Stimulated activated CD8-positive, alpha-beta memory T cell treated with anti-CD3 and anti-CD28 coated beads, Interleukin-7, amount 100 ng/mL, for 1 hour (primary cell): ENCODE results near the gene NVL.
"Not testable (repeated sequence)": the region's sequence is repeated elsewhere in the genome, so short reads cannot be mapped to it uniquely, and the experiment has no call there.

Experiments
- DNase-seq, 2 donors: peaks; one replicate each; pipeline ENCODE4 v3.0.0-alpha.2; 2020; ENCODE audit warnings: low read depth in 2 of 2

The NVL gene

DNA sequence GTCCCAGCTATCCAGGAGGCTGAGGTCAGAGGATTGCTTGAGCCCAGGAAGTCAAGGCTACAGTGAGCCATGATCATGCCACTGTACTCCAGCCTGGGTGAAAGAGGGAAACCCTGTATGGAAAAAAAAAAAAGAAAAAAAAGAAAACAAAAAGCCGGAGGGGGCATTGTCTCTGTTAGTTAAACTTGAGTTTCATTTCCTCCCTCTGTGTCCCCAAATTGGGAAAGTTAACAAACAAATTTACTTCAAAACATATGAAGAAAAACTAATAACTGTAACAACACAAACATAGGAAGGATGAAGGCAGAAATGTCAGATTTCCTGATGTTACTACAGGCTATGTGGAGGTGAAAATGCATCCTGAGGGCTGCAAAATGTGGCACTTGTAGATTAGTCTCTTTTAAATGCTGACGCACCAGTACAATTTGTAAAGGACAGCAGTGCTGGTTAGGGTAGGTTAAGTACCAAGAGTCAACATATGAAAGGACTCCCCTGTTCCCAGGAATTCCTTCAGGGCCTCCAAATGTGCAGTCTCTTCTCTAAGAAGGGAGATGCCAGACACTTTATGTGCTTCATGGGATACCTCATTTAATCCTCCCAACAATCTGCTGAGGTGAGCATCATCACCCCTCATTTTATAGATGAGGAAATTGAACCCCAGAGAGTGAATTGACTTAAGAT lies 94.0 kb downstream of the NVL start:
- DNase-seq: no peak

DNA sequence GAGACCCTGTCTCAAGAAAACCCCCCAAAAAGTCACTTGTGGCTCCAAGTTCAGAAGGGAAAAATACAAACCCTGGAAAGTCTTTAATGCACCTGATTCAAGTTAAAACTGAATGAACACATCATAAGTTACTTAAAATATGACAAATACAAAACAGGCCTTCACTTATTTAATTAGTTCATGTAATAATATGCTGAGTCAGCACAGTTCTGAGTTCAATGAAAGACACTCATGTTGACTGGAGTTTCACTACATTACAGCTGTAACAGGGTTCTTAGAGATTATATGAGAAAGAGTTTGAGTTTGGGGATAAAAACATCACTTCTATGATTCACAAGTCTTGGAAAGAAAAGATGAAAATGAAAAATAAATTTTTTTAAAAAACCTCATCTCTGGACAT lies 96.0 kb downstream of the NVL start:
- DNase-seq: no peak

DNA sequence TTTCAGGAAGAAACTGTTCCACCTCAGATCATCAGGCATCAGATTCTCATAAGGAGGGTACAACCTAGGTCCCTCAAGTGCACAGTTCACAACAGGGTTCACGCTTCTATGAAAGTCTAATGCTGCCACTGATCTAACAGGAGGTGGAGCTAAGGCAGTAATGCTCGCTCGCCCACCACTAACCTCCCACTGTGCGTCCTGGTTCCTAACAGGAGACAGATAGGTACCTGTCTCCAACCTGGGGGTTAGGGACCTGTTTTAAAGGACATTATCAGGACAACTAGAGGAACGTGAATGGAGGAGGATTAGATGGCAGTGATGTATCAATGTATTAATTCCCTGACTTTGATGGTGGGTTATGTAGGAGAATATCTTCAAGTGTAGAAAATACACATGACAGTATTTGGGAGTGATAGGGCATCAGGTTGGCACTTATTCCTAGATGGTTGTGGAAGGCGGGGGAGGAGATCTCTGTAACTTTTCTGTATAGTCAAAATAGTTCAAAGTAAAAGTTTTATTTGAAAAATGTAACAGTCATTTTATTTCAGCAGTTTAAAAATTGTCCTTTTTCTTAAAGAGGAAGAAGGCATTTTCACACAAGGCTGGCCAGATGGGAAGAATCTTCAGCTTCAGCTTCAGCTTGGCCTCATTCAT lies 103.0 kb downstream of the NVL start:
- DNase-seq: no peak

DNA sequence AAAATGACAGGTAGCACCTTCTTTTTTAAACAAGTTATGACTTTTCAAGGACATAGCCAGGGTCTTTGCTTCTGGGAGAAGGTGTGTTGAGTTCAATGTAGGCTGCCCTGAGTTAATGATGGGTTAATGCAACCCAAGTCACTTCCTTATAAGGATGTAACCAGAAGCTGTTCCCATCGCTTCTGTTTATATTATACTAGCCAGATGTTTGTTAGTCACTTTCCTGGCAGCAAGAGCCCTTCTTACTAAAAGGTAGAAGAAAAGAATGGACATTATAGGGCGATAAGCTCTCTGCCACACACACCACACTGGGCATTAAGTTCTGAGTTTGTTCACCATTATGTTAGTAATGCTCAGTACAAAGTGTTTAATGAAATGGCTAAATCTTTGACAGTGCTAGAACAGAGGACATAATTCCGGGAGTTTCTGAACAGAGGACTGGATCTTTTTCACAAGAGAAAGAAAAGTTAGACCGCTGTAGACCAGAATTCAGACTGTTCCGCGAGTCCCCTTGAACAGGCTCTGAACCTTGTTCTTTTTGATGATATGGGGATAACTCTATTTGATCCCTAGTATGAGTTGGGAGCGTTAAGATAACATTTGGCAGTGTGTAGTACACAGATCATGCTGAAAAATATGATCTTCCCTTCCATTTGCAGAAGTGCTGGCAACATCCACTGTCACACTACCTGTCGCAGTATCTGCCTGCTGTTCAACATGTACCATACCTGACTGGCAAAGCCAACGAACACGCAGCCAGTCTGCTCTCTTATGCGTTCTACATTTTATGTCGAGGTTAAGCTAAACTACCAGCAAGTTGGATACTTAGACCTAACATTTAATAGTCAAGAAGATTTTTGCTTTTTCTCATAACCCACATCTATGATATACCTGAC lies 105.9 kb downstream of the NVL start:
- no peak for DNase-seq

DNA sequence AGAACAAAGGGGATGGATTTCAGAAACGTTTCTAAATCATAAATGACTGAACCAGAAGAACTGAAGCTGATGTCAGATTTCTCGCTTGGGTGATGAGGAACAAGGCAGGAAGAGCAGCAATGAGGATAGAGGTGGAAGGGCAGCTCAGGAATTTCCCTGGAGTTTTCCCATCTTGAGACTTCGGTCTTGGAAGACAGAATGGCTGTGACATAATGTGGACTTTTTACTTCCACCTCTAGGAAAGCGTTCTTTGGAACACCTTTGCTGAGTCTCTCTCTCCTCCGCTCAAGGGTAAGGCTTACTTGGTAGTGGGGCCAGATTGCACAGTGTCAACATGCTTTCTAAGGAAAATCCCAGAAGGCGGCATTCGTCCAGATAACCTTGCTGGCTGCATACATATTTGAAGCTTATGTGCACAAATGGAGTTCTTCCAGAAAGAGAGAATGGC lies 110.3 kb downstream of the NVL start:
- no peak for DNase-seq

DNA sequence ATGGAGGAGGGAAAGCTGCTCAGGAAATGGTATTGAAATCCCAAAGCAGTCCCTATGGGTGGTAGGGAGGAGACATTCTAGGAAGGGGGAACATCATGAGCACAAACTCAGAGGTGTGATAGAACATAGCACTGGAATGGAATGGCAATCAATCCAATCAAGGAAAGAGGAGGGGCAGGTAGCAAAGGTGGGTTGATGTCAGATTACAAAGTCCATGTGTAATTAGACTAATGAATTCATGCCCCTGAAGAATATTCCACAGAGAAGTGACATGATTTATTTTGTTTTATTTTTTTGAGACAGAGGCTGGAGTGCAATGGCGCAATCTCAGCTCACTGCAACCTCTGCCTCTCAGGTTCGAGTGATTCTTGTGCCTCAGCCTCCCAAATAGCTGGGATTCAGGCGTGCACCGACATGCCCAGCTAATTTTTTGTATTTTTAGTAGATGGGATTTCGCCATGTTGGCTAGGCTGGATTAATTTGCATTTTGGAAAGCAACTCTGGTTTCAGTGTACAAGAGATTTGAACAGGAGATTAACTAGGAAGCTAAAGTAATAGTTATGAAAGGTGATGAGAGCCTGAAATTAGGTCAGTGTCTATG lies 110.9 kb downstream of the NVL start:
- no peak for DNase-seq

DNA sequence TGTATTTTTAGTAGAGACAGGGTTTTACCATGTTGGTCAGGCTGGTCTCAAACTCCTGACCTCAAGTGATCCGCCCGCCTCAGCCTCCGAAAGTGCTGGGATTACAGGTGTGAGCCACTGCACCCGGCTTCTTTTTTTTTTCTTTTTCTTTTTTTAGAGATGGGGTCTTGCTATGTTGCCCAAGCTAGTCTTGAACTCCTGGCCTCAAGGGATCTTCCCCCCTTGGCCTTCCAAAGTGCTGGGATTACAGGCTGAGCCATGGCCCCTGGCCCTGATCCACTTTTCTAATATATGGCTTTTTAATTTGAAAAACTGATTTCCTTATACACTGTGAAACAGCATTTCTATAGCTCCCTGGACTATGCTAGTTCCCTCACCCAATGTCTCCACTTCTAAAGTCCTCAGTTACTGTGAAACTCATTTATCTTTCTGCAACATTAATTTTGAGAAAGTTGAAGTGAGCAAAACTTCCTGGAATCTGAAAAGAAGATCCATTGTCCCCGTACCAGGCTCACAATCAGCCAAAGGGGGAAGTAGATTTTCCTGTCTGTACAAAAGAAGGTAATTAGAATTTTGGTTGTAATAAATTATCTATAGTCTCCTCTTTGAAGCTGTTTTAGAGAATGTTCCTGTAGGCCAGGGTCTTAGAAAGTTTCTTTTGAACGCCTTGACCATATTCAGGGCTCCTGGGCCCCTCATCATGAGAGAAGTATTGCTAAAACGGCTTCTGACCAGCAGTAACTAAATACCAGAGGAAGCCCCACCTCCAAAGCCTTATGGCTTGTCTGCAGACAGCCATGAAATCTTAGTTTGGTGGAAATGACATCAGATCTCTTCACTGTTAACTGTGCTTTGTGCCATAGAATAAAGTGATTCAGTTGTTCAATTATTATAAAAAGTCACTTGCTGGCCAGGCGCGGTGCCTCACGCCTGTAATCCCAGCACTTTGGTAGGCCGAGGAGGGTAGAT lies 112.0 kb downstream of the NVL start:
- DNase-seq: no peak

DNA sequence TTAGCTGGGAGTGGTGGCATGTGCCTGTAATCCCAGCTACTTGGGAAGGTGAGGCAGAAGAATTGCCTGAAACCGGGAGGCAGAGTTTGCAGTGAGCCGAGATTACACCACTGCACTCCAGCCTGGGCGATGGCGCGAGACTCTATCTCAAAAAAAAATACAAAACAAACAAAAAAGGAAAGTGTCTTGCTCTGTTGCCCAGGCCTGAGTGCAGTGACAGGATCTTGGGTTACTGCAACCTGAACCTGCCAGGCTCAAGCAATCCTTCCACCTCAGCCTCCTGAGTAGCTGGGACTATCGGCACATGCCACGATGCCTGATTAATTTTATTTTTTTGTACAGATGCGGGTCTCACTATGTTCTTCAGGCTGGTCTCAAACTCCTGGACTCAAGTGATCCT lies 113.6 kb downstream of the NVL start:
- DNase-seq: no peak

DNA sequence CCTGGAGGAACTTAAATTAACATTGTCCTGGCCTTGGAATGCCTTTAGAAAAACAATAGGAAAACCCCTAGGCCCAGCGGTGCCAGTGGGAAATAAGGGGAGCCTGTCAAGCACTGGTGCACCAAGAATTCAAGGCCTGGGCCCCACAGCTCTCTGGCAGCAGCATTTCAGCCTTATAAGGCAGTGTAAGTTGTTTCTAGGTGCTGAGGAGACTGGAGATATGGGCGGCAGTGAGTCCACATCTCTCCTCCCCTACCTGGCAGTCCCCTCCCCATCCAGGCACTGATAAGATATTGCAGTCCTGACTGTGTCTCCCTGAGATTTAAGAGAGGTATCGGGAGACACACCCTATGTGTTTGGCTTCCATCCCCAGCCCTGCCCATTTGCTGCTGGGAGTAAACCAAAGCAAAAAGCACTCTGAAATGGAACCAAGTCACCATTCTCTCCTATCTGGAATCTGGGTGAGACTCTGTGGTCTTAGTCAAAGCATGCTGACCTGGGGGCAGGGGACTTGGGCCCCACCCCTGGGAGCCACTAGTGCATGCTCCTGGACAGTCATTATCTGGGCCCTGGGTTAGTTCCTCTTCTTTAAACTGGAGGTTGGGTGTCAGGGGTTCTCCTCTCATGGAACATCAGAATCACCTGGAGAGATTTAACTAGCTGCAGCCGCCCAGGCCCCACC lies 116.4 kb downstream of the NVL start:
- DNase-seq: no peak

DNA sequence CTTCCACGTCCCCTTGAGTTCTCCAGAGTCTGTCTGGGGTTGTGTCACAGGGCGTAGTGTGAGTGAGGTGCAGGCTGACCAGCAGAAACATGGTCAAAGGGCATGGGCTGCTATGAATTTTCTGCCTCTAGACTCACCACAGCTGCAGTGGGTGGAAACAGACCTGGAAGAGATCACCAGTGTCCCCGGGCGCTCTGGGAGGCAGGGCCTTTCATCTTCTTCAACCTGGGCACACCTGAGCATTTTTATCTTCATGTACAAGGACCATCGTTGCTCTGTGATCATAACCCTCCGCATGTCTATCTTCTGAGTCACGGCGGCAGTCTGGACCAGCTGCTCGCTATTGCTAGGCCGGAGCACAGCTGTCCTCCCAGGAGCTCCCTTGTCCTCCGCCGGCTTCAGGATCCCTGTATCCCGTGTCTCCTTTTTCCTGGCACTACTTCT lies 117.3 kb downstream of the NVL start:
- no peak for DNase-seq

DNA sequence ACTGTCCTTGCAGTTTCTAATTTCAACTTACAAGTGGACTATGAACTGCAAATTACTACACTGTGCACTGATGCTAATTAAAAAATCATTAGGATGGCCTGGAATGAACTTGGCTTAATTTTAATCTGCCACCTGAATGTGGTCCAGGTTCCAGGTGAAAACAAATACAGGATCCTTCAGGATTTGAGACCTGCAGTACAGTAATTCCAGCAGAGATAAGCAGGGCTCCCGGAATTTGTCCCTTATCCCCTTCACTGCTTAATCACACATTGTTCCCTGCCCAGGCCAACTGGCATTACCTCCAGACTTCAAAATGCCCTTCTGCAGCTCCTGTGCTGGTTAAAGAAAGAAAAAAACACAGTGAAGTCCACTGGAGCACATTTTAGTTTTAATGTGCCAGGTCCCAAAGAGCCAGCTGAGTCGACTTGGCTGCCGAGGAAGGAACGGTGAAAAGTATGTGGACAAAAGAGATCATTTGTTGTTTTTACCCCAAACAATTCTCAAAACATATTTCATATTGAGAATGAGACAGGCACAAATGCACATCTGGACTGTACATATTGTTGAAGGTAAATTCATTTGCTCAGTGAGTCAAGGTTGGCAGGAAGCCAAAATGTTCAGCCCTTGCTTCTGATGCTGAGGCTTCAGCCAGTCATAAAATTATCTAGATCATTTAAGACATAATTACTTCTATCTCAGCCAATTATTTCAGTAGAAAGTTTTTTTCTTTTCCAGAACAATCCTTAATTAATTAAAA lies 118.6 kb downstream of the NVL start:
- DNase-seq: no peak

DNA sequence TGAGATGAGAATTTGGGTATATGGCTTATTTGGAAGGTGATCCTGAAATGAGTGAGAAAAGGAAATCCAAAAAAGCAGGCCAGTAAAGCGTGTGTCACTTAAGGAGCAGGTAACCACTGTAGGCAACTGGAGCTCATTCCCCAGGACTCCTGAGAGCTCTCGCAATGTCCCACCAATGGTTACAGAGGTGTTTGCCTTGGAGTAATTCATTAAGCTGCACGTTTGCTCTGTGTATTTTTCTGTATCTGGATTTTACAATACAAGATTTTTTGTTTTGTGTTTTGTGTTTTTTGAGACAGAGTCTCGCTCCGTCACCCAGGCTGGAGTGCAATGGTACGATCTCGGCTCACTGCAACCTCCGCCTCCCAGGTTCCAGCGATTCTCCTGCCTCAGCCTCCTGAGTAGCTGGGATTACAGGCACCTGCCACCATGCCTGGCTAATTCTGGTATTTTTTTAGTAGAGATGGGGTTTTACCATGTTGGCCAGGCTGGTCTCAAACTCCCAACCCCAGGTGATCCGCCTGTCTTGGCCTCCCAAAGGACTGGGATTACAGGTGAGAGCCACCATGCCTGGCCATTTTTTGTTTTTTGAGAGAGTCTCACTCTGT lies 123.9 kb downstream of the NVL start:
- not testable (repeated sequence) for DNase-seq

DNA sequence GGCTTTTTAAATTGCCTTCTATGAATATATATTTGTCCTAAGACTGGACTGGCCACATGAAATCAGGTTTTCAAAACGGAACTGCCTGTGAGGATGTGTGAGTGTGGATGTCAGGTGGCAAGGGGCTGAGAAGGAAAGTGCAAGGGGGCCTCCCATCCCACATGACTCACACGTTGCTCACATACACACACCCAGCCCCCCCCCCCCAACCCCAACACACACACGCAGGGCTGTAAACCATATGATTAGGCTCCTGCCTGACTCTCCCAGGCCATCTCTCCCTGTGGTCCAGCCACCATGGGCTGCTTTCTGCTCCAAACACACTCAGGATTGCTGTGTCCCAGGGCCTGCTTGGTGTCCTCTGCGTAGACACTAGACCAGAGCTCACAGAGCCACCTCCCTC lies 124.5 kb downstream of the NVL start:
- DNase-seq: no peak

DNA sequence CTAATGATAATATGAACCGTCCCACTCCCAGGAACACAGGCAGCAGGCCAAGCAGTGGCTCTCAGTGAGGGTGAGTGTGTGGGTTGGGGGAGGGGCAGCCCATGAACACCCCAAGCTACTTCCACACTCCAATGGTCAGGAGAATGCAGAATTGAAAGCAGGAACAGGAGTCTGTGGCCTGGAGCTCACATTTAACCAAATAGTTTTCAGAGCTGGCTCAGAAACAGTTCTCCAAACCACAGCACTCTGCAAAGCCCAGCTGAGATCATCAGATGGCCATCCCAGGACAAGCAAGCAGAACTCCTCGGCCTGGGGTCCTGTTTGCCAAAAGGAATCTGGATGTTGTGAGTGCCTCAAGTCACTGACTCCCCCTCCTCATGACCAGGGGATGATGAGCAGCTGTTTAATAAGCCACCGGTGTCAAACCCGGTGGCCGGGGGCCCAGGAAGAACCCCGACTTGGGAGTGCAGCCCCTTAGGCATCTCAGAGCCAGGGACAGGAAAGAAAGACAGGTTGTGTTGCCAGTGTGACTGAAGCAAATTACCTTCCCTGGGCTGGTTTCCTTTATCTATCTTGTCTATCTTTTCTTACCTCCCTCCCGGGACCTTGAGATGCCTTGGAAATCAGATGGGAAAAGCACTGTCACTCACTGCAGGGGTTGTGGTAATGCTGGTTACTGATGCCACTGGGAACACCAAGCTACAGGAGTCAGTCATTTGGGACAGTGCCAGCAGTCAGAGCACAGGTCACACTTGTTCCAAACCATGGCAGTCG lies 126.5 kb downstream of the NVL start:
- no peak for DNase-seq

DNA sequence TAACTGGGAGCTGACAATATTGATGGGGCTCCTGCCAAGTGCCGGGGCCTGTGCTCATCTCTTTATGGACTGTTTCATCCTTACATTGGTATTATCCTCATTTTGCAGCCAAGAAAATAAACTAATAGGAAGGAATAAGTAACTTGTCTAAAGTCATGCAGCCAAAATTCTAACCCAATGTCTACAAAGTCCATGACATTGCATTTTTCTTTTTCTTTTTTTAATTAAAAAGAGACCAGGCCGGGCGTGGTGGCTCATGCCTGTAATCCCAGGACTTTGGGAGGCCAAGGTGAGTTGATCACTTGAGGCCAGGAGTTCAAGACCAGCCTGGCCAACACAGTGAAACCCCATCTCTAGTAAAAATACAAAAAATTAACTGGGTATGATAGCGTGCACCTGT lies 128.1 kb downstream of the NVL start:
- DNase-seq: no peak

DNA sequence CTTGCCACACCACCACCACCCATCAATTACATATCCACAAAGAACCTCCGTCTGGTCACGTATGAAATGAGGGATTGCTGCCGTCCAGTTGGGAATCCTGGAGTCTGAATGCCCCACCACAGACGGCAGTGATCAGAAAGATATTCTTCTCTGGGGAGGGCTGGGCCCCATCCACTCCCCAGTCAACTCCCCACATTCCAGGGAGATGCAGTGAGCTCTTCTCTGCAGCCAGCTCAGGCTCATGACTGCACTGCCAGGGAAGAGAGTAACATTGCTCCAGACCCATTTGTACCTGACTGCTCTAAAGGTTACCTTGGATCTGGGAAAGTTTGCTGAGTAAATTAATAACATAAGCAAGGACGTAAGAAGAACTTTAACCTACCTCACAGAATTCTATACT lies 128.6 kb downstream of the NVL start:
- no peak for DNase-seq

DNA sequence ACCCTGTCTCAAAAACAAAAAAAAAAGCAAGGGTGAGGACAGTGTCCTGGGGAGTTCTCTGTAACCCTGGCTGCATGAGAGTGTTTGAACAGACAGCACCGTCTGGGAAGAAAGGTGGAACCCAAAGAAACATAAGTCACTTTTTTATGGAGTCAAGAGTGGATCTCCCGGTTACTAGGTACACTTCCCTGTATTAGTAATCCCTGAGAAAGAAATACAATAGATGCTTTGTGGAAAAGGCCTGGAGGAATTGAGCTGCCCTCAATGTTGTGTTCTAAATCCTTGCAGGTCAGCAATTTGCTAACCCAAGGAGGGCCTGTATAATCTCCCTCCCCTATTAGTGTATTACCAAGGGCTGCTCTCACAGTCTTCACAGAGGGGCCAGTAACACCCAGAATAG lies 130.3 kb downstream of the NVL start:
- no peak for DNase-seq

DNA sequence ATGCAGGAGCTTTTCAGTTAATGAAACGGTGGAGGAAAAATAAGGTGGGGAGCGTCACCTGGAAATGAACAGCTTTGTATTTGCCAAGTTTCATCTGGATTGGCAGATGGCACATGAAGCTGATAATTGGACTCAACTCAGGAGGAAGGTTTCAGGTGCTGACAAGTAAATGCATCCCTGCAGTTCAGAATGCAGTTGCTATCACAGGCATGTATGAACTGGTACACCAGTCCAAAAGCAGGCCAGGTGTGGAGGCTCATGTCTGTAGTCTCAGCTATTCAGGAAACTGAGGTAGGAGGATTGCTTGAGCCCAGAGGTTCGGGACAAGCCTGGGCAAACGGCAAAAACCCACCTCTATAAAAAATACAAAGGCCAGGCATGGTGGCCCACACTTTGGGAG lies 131.4 kb downstream of the NVL start:
- DNase-seq: no peak
